Ectodermal cell (in vitro differentiated cells): Measurements from ENCODE around the gene AIP.
"Not testable (repeated sequence)": the region's sequence is repeated elsewhere in the genome, so short reads cannot be mapped to it uniquely, and the experiment has no call there.

Experiments
- H3K27ac ChIP-seq: 2 replicates; pipeline ENCODE4 v1.7.0; 2013; ENCODE audit warnings: mild to moderate bottlenecking, low read depth, low read length; ENCODE audit not compliant: insufficient read depth, poor library complexity, severe bottlenecking
- H3K27me3 ChIP-seq: 2 replicates; pipeline ENCODE4 v1.7.0; 2013; ENCODE audit warnings: mild to moderate bottlenecking, low read length; ENCODE audit not compliant: insufficient read depth, control insufficient read depth, poor library complexity, severe bottlenecking
- H3K36me3 ChIP-seq: one replicate; pipeline ENCODE4 v1.7.0; 2013; ENCODE audit warnings: low read length; ENCODE audit not compliant: control insufficient read depth, insufficient read depth
- H3K4me1 ChIP-seq: one replicate; pipeline ENCODE4 v1.7.0; 2013; ENCODE audit warnings: low read length; ENCODE audit not compliant: control insufficient read depth, insufficient read depth
- H3K4me3 ChIP-seq: 2 replicates; pipeline ENCODE4 v1.7.0; 2013; ENCODE audit warnings: low read depth, low read length, control low read depth; ENCODE audit not compliant: insufficient read depth
- H3K9me3 ChIP-seq: 2 replicates; pipeline ENCODE4 v1.7.0; 2013; ENCODE audit warnings: mild to moderate bottlenecking, low read length, moderate library complexity; ENCODE audit not compliant: control insufficient read depth
- WGBS, 2 experiments: methylation state at CpG; one replicate each; pipeline ENCODE4 v1.1.7; 2013; ENCODE audit warnings: missing lambda C conversion rate in 2 of 2; 5-methylcytosine and 5-hydroxymethylcytosine counted together

AIP gene

GRCh38 chr11:67463186-67463585 is 19.6 kb upstream of the AIP start:
- 94 to 97% methylated on average over 10 of the region's 10 CpGs for WGBS, 2 experiments
- Histone ChIP-seq H3K27ac (no peak overlapping the region), H3K9me3 (no peaks in the 10 kb centered on the region), H3K4me3 (no peak overlapping the region), H3K36me3 (no peaks in the 10 kb centered on the region), H3K27me3 (no peaks in the 10 kb centered on the region), H3K4me1 (no peaks in the 10 kb centered on the region)

GRCh38 chr11:67463680-67464410 is 19.0 kb upstream of the AIP start:
- Histone ChIP-seq H3K9me3 (no peaks in the 10 kb centered on the region), H3K27me3 (no peaks in the 10 kb centered on the region), H3K27ac (no peak overlapping the region), H3K36me3 (no peaks in the 10 kb centered on the region), H3K4me1 (no peaks in the 10 kb centered on the region), H3K4me3 (peak overlapping the region; percentile 76)
- 90% methylated on average over 20 of the region's 20 CpGs for WGBS, 2 experiments

- WGBS, 2 experiments, result 14% methylated on average over 56 of the region's 56 CpGs
- Histone ChIP-seq H3K4me1 (no peaks in the 10 kb centered on the region), H3K4me3 (peak overlapping the region; percentile 76), H3K27me3 (no peaks in the 10 kb centered on the region), H3K27ac (no peak overlapping the region), H3K36me3 (no peaks in the 10 kb centered on the region), H3K9me3 (no peaks in the 10 kb centered on the region)
Measured at GRCh38 chr11:67464411-67465188, 18.2 kb upstream of the AIP start.

- peak overlapping the region; percentile 76 for H3K4me3 ChIP-seq
- no peak overlapping the region for H3K27ac ChIP-seq
- H3K27me3 ChIP-seq, result no peaks in the 10 kb centered on the region
- H3K36me3 ChIP-seq, result no peaks in the 10 kb centered on the region
- H3K4me1 ChIP-seq, result no peaks in the 10 kb centered on the region
- WGBS, 2 experiments, result 59 to 64% methylated on average over 3 of the region's 3 CpGs
- H3K9me3 ChIP-seq, result no peaks in the 10 kb centered on the region
Measured at GRCh38 chr11:67465189-67465510, 17.7 kb upstream of the AIP start.

GRCh38 chr11:67465530-67465929 is 17.3 kb upstream of the AIP start:
- H3K4me1 ChIP-seq, H3K27me3 ChIP-seq, H3K27ac ChIP-seq, H3K9me3 ChIP-seq, H3K36me3 ChIP-seq: not testable (repeated sequence)
- 87 to 94% methylated on average over 2 of the region's 2 CpGs for WGBS, 2 experiments
- peak overlapping the region; percentile 76 for H3K4me3 ChIP-seq

- H3K4me3 ChIP-seq, result no peak overlapping the region
- H3K36me3 ChIP-seq, result no peaks in the 10 kb centered on the region
- H3K4me1 ChIP-seq, result no peaks in the 10 kb centered on the region
- 92 to 94% methylated on average over 5 of the region's 5 CpGs for WGBS, 2 experiments
- H3K27me3 ChIP-seq, result no peaks in the 10 kb centered on the region
- no peak overlapping the region for H3K27ac ChIP-seq
- no peaks in the 10 kb centered on the region for H3K9me3 ChIP-seq
Measured at GRCh38 chr11:67466367-67466766, 16.5 kb upstream of the AIP start.

- no peaks in the 10 kb centered on the region for H3K9me3 ChIP-seq
- no peak overlapping the region for H3K27ac ChIP-seq
- H3K27me3 ChIP-seq, result no peaks in the 10 kb centered on the region
- H3K4me1 ChIP-seq, result no peaks in the 10 kb centered on the region
- no peaks in the 10 kb centered on the region for H3K36me3 ChIP-seq
- WGBS, 2 experiments, result 87 to 90% methylated on average over 11 of the region's 11 CpGs
- H3K4me3 ChIP-seq, result no peak overlapping the region
Measured at GRCh38 chr11:67466962-67467771, 15.7 kb upstream of the AIP start.

GRCh38 chr11:67468056-67468455 is 14.8 kb upstream of the AIP start:
- H3K27ac ChIP-seq, result no peak overlapping the region
- H3K4me1 ChIP-seq, result no peaks in the 10 kb centered on the region
- H3K4me3 ChIP-seq, result peak overlapping the region; percentile 88
- H3K36me3 ChIP-seq, result no peaks in the 10 kb centered on the region
- H3K9me3 ChIP-seq, result no peaks in the 10 kb centered on the region
- no peaks in the 10 kb centered on the region for H3K27me3 ChIP-seq
- WGBS, 2 experiments, result 72 to 77% methylated on average over 5 of the region's 5 CpGs

- Histone ChIP-seq H3K36me3 (no peaks in the 10 kb centered on the region), H3K27me3 (no peaks in the 10 kb centered on the region), H3K4me1 (no peaks in the 10 kb centered on the region), H3K9me3 (no peaks in the 10 kb centered on the region), H3K27ac (no peak overlapping the region), H3K4me3 (peak overlapping the region; percentile 88)
- 10 to 15% methylated on average over 6 of the region's 6 CpGs for WGBS, 2 experiments
Measured at GRCh38 chr11:67468456-67468758, 14.4 kb upstream of the AIP start.

- Histone ChIP-seq H3K36me3 (no peaks in the 10 kb centered on the region), H3K27me3 (no peaks in the 10 kb centered on the region), H3K4me1 (no peaks in the 10 kb centered on the region), H3K4me3 (peak within 1 kb of the TSS; percentile 88), H3K9me3 (no peaks in the 10 kb centered on the region), H3K27ac (no peak within 1 kb of the TSS)
- WGBS, 2 experiments, result 1% methylated on average over 76 of the region's 76 CpGs
Measured at GRCh38 chr11:67468759-67469507, 13.9 kb upstream of the AIP start, which contains the start of gene TMEM134. TSS of gene TMEM134 (minus strand) at chr11:67469251. CDS start at chr11:67469192, 59 bp downstream.
